ENCODE results near the gene AGPS. TPM values are rescaled to one million over a fixed set of nuclear protein-coding genes. Genes with fewer than 3 reads are reported as not detected.

AGPS gene
- total RNA-seq, 1 donor from 2014 or later: 26.4 TPM

DNA sequence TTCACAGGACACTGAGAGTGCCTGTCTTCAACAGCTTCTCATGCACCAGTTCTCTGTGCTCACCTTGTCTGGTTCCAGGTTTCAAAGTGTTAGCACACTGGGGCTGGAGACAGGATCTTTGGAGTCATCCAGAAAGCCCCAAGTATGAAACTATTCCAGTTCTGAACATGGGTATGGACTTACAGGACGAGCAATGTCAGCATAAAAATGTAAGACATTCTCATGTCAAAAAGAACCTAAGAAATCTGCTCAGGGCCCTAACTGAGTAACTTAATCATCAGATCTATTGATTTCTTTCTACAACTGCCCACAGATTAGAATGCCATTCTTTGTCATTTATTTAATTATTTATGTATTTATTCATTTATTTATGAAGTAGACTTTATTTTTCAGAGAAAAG, 184.5 kb downstream of the AGPS start:
- Histone ChIP-seq H3K27ac (replicated peaks) (no peak overlapping the region), H3K9me3 (replicated peaks) (no peaks in the 10 kb centered on the region), H3K36me3 (no peaks in the 10 kb centered on the region), H3K4me1 (peaks cover 5% of the 10 kb centered on the region), H3K4me3 (no peak overlapping the region), H3K27me3 (ENCODE audit: low read depth) (peaks cover 5% of the 10 kb centered on the region)
- DNase-seq: no peak
- TF ChIP-seq, protein P1, sequence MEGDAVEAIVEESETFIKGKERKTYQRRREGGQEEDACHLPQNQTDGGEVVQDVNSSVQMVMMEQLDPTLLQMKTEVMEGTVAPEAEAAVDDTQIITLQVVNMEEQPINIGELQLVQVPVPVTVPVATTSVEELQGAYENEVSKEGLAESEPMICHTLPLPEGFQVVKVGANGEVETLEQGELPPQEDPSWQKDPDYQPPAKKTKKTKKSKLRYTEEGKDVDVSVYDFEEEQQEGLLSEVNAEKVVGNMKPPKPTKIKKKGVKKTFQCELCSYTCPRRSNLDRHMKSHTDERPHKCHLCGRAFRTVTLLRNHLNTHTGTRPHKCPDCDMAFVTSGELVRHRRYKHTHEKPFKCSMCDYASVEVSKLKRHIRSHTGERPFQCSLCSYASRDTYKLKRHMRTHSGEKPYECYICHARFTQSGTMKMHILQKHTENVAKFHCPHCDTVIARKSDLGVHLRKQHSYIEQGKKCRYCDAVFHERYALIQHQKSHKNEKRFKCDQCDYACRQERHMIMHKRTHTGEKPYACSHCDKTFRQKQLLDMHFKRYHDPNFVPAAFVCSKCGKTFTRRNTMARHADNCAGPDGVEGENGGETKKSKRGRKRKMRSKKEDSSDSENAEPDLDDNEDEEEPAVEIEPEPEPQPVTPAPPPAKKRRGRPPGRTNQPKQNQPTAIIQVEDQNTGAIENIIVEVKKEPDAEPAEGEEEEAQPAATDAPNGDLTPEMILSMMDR (IDR thresholded peaks at IDR 0.05; ENCODE audit: borderline replicate concordance): no peak
- intact Hi-C loops (cut with micrococcal nuclease): no loop called here

DNA sequence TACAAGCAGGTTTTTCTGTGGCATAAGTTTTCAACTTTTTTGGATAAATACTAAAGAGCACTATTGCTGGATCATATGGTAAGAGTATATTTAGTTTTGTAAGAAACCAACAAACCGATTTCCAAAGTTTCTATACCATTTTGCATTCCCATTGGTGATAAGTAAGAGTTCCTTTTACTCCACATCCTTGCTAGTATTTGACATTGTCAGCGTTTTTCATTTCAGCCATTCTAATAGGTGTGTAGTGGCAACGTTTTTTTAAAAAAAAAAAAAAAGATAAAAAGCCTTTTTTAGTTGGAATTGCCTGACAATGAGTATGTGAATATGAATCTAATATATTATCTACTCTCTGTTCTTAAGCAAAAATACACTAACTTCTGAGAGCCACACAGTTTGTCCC, 185.9 kb downstream of the AGPS start:
- intact Hi-C loops (cut with micrococcal nuclease): no loop called here
- peaks cover 5% of the 10 kb centered on the region for H3K4me1 ChIP-seq
- no peaks in the 10 kb centered on the region for H3K9me3 ChIP-seq (replicated peaks)
- no peaks in the 10 kb centered on the region for H3K36me3 ChIP-seq
- no peak for DNase-seq
- TF ChIP-seq, protein P1 (IDR thresholded peaks at IDR 0.05; ENCODE audit: borderline replicate concordance): no peak
- no peak overlapping the region for H3K27ac ChIP-seq (replicated peaks)
- H3K27me3 ChIP-seq (ENCODE audit: low read depth): no peaks in the 10 kb centered on the region
- no peak overlapping the region for H3K4me3 ChIP-seq

DNA sequence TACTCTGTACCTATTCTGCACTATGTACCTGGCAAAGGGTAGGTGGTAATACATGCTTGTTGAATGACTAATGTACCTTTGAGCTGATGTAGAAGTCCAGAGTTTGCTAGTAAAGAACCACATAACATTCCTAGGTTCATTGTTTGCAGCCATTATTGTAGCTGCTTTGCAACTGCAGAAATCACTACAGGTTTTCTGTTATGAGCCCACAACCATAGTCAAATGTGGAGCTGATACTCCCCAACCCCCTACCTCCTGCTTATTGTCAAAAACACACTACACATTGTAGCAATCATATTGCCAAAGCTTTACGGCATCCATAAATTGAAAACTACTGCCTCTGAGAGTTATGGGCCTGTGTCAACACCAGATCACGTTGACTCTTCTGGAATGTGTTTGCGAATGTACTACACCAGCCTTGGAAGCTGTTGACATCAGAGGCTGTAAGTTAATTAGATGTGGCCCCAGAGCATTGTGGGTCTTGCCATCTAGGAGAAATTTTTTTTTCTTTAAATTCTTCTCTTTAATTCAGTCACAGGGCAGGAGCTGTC, 187.0 kb downstream of the AGPS start:
- no peak for DNase-seq
- no peak overlapping the region for H3K4me3 ChIP-seq
- TF ChIP-seq, protein P1 (IDR thresholded peaks at IDR 0.05; ENCODE audit: borderline replicate concordance): no peak
- intact Hi-C loops (cut with micrococcal nuclease): no loop called here
- peaks cover 5% of the 10 kb centered on the region for H3K4me1 ChIP-seq
- no peak overlapping the region for H3K27ac ChIP-seq (replicated peaks)
- H3K27me3 ChIP-seq (ENCODE audit: low read depth): no peaks in the 10 kb centered on the region
- H3K36me3 ChIP-seq: no peaks in the 10 kb centered on the region
- H3K9me3 ChIP-seq (replicated peaks): no peaks in the 10 kb centered on the region

DNA sequence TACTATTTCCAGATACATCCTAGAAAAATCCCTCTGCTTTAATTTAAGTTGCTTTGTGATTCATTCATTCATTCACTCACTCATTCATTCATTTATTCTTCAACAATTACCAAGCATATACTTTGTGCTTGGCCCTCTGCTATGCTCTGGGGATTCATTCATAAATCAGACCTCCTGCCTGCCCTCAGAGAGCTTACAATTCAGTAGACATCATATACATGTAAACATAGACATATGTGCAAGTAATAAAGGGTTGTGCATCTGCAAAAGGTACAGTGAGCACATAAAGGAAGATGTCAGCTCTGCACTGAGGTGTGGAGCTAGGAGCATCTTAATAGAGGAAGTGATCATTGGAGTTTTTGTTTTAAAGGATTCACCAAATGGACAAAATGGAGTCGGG, 189.4 kb downstream of the AGPS start:
- TF ChIP-seq, protein P1 (IDR thresholded peaks at IDR 0.05; ENCODE audit: borderline replicate concordance): no peak
- no peaks in the 10 kb centered on the region for H3K36me3 ChIP-seq
- H3K9me3 ChIP-seq (replicated peaks): no peaks in the 10 kb centered on the region
- DNase-seq: no peak
- H3K27ac ChIP-seq (replicated peaks): no peak overlapping the region
- no peaks in the 10 kb centered on the region for H3K27me3 ChIP-seq (ENCODE audit: low read depth)
- no peak overlapping the region for H3K4me3 ChIP-seq
- intact Hi-C loops (cut with micrococcal nuclease): no loop called here
- peaks cover 13% of the 10 kb centered on the region for H3K4me1 ChIP-seq

DNA sequence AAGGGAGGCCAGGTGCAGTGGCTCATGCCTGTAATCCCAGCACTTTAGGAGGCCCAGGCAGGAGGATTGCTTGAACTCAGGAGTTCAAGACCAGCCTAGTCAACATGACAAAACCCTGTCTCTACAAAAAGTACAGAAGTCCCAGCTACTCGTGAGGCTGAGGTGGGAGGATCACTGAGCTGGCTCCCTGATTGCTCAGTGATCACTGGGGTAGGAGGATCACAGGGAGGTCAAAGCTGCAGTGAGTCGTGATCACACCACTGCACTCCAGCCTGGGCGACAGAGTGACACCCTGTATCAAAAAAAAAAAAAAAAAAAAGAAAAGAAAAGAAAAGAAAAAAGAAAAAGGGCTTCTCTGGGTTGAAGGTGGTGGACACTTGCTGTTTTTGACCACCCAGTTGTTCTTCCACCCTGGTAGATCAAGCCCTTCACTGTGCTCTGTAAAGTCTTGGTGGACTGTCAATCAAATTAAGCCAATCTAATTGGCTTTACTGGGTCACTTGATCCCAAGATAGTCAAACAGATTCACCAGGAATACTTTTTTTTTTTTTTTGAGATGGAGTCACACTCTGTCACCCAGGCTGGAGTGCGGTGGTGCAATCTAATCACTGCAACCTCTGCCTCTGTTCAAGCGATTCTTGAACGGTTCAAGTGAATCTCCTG, 191.6 kb downstream of the AGPS start:
- intact Hi-C loops (cut with micrococcal nuclease): no loop called here
- H3K27me3 ChIP-seq (ENCODE audit: low read depth): no peaks in the 10 kb centered on the region
- no peaks in the 10 kb centered on the region for H3K9me3 ChIP-seq (replicated peaks)
- TF ChIP-seq, protein P1 (IDR thresholded peaks at IDR 0.05; ENCODE audit: borderline replicate concordance): no peak
- no peaks in the 10 kb centered on the region for H3K36me3 ChIP-seq
- H3K4me1 ChIP-seq: peaks cover 18% of the 10 kb centered on the region
- no peak overlapping the region for H3K27ac ChIP-seq (replicated peaks)
- no peak for DNase-seq
- no peak overlapping the region for H3K4me3 ChIP-seq

Data from left ventricle myocardium inferior (tissue), 1 donor.